ACC112 (cell line): ENCODE data around the gene ZNF530.

ENCODE experiments used
- H2AFZ ChIP-seq: fragments of 200-600 bp; sonication (generic); one replicate; pipeline ENCODE4 v1.6.0; 2017; ENCODE audit warnings: antibody characterized with exemption, low read length; ENCODE audit not compliant: unreplicated experiment
- H3K27ac ChIP-seq: fragments of 200-600 bp; sonication (generic); 2 replicates; pipeline ENCODE4 v1.5.1; 2014; ENCODE audit warnings: low read depth, mild to moderate bottlenecking, antibody characterized with exemption, low read length, moderate library complexity
- H3K27me3 ChIP-seq: fragments of 200-600 bp; sonication (generic); 2 replicates; pipeline ENCODE4 v1.6.1; 2014; ENCODE audit warnings: mild to moderate bottlenecking, antibody characterized with exemption, low read length, moderate library complexity, mixed read lengths; ENCODE audit not compliant: insufficient read depth
- H3K36me3 ChIP-seq: fragments of 200-600 bp; sonication (generic); 2 replicates; pipeline ENCODE4 v1.6.1; 2016; ENCODE audit warnings: mild to moderate bottlenecking, antibody characterized with exemption, low read length, moderate library complexity, mixed read lengths; ENCODE audit not compliant: insufficient read depth
- H3K4me1 ChIP-seq: fragments of 200-600 bp; sonication (generic); one replicate; pipeline ENCODE4 v1.6.1; 2016; ENCODE audit warnings: low read length, mixed read lengths; ENCODE audit not compliant: insufficient read depth, unreplicated experiment, control insufficient read depth
- H3K4me3 ChIP-seq: fragments of 200-600 bp; sonication (generic); 2 replicates; pipeline ENCODE4 v1.5.1; 2014; ENCODE audit warnings: mild to moderate bottlenecking, low read depth, low read length
- H3K79me2 ChIP-seq: fragments of 200-600 bp; sonication (generic); one replicate; pipeline ENCODE4 v1.6.0; 2016; ENCODE audit warnings: low read length; ENCODE audit not compliant: control insufficient read depth, unreplicated experiment, insufficient read depth

The ZNF530 gene

GRCh38 chr19:57651654-57651996 is 51.9 kb downstream of the ZNF530 start:
- Histone ChIP-seq H2AFZ (no peak overlapping the region), H3K27ac (no peak overlapping the region)

GRCh38 chr19:57653689-57654088 is 54.0 kb downstream of the ZNF530 start:
- H3K4me1 ChIP-seq: no peaks in the 10 kb centered on the region
- no peaks in the 10 kb centered on the region for H3K36me3 ChIP-seq
- no peak overlapping the region for H3K4me3 ChIP-seq
- no peak overlapping the region for H2AFZ ChIP-seq
- peaks cover 21% of the 10 kb centered on the region for H3K27me3 ChIP-seq
- H3K79me2 ChIP-seq: no peaks in the 10 kb centered on the region
- H3K27ac ChIP-seq: no peak overlapping the region

More at GRCh38 chr19:57651654-57651996, 51.9 kb downstream of the ZNF530 start:
- no peaks in the 10 kb centered on the region for H3K36me3 ChIP-seq
- H3K4me1 ChIP-seq: no peaks in the 10 kb centered on the region
- H3K79me2 ChIP-seq: no peaks in the 10 kb centered on the region
- peaks cover 21% of the 10 kb centered on the region for H3K27me3 ChIP-seq
- H3K4me3 ChIP-seq: no peak overlapping the region

- Histone ChIP-seq H3K36me3 (no peaks in the 10 kb centered on the region), H3K4me1 (no peaks in the 10 kb centered on the region), H3K27me3 (peaks cover 38% of the 10 kb centered on the region), H3K27ac (no peak overlapping the region), H3K4me3 (no peak overlapping the region), H2AFZ (no peak overlapping the region), H3K79me2 (no peaks in the 10 kb centered on the region)
Measured at GRCh38 chr19:57655443-57655842, 55.8 kb downstream of the ZNF530 start.

GRCh38 chr19:57656346-57656745 is 56.7 kb downstream of the ZNF530 start:
- Histone ChIP-seq H3K36me3 (no peaks in the 10 kb centered on the region), H2AFZ (no peak overlapping the region), H3K4me1 (no peaks in the 10 kb centered on the region), H3K4me3 (no peak overlapping the region), H3K79me2 (no peaks in the 10 kb centered on the region), H3K27ac (no peak overlapping the region), H3K27me3 (peaks cover 47% of the 10 kb centered on the region)
